Endothelial cell of umbilical vein (primary cell): ENCODE measurements around the gene SGPP1. TPM values are rescaled to one million over a fixed set of nuclear protein-coding genes. Genes with fewer than 3 reads are reported as not detected.

Experiments used
- BruUV-seq: library from RNA; stranded (reverse); fragments of 400-500 nt; replicated peaks from 2 replicates; lab custom pipeline; 2021; lab: Mats Ljungman, UMichigan
- CTCF ChIA-PET: fragments of 300-600, 350-600 bp; sonication (Branson Sonifier 250); formaldehyde crosslinking; loops from one replicate; lab custom pipeline; 2021; ENCODE audit warnings: antibody characterized with exemption, inconsistent platforms; lab: Charles Lee
- POLR2A ChIA-PET: fragments of 300-600, 350-600 bp; sonication (Branson Sonifier 250); formaldehyde crosslinking; loops from one replicate; lab custom pipeline; 2021; ENCODE audit warnings: antibody characterized with exemption, inconsistent platforms; lab: Charles Lee
- DNase-seq: peaks from one replicate; pipeline ENCODE4 v3.0.0-alpha.2; 2011; ENCODE audit warnings: low read depth, low spot score
- FAIRE-seq: peaks from 2 replicates; lab custom pipeline; 2011; peaks lifted over from hg19 to GRCh38; lab: Jason Lieb, UNC
- H2AFZ ChIP-seq: 2 replicates; pipeline ENCODE4 v1.6.0; 2012; ENCODE audit warnings: low read depth, low read length, control low read depth, inconsistent platforms
- H3K27ac ChIP-seq: 2 replicates; pipeline ENCODE4 v1.5.1; 2011; ENCODE audit warnings: low read depth, mild to moderate bottlenecking, control low read depth, low read length, moderate library complexity; ENCODE audit not compliant: insufficient read depth
- H3K27me3 ChIP-seq, 2 experiments: 2 replicates each; pipeline versions ENCODE4 v1.6.0 to v1.6.1; 2011; ENCODE audit warnings: low read length in 2 of 2, mixed read lengths in 1 of 2; ENCODE audit not compliant: control insufficient read depth in 2 of 2, insufficient read depth in 2 of 2
- H3K36me3 ChIP-seq, 2 experiments: 2 replicates in 1 of 2; 3 replicates in 1 of 2; pipeline ENCODE4 v1.5.1; 2011; ENCODE audit warnings: low read length in 2 of 2, mild to moderate bottlenecking in 1 of 2, moderate library complexity in 1 of 2; ENCODE audit not compliant: control insufficient read depth in 2 of 2, insufficient read depth in 2 of 2; ENCODE audit errors: extremely low read depth in 1 of 2
- H3K4me1 ChIP-seq: 3 replicates; pipeline ENCODE4 v1.5.1; 2011; ENCODE audit warnings: mild to moderate bottlenecking, low read length; ENCODE audit not compliant: control insufficient read depth, insufficient read depth; ENCODE audit errors: extremely low read depth
- H3K4me2 ChIP-seq: 2 replicates; pipeline ENCODE4 v1.6.1; 2011; ENCODE audit warnings: low read length, control low read depth, mixed read lengths; ENCODE audit not compliant: insufficient read depth
- H3K4me3 ChIP-seq, 3 experiments: fragments of 200-600 bp in 1 of 3; sonication (generic), shearing (Covaris generic) in 1 of 3; replicated peaks in 1 of 3; 2 replicates each; pipeline ENCODE4 v1.5.1; 2011 to 2016; ENCODE audit warnings: control low read depth in 3 of 3, low read length in 3 of 3, mild to moderate bottlenecking in 2 of 3, inconsistent platforms in 1 of 3, low read depth in 1 of 3, moderate library complexity in 1 of 3; ENCODE audit not compliant: insufficient read depth in 1 of 3
- H3K79me2 ChIP-seq: 2 replicates; pipeline ENCODE4 v1.6.0; 2012; ENCODE audit warnings: low read length, inconsistent platforms; ENCODE audit not compliant: control insufficient read depth, insufficient read depth
- H3K9ac ChIP-seq: replicated peaks from 2 replicates; pipeline ENCODE3; 2011; ENCODE audit warnings: low read length, control low read depth; ENCODE audit not compliant: insufficient read depth; ENCODE audit errors: extremely low read depth
- H3K9me1 ChIP-seq: replicated peaks from 3 replicates; pipeline ENCODE4 v1.6.0; 2011; ENCODE audit warnings: mild to moderate bottlenecking, low read length; ENCODE audit not compliant: control insufficient read depth, insufficient read depth; ENCODE audit errors: extremely low read depth
- H3K9me3 ChIP-seq: replicated peaks from 2 replicates; pipeline ENCODE4 v1.5.1; 2012; ENCODE audit warnings: low read length, inconsistent platforms; ENCODE audit not compliant: control insufficient read depth, insufficient read depth
- H4K20me1 ChIP-seq: replicated peaks from 2 replicates; pipeline ENCODE3; 2011; ENCODE audit warnings: mild to moderate bottlenecking, low read length; ENCODE audit not compliant: control insufficient read depth, insufficient read depth; ENCODE audit errors: extremely low read depth
- EZH2 ChIP-seq: IDR thresholded peaks from 2 replicates; pipeline ENCODE4 v1.6.1; 2012; ENCODE audit warnings: borderline replicate concordance, low read depth, mild to moderate bottlenecking, moderate library complexity, low read length, inconsistent platforms; ENCODE audit not compliant: severe bottlenecking
- FOS ChIP-seq: IDR thresholded peaks from 2 replicates; pipeline ENCODE4 v1.6.1; 2011; ENCODE audit warnings: mild to moderate bottlenecking, low read length, moderate library complexity, borderline replicate concordance; ENCODE audit not compliant: insufficient read depth
- GATA2 ChIP-seq: IDR thresholded peaks from 2 replicates; pipeline ENCODE4 v1.7.0; 2011; ENCODE audit warnings: low read depth, mild to moderate bottlenecking, moderate library complexity, mixed read lengths, low read length; ENCODE audit not compliant: insufficient read length, insufficient read depth
- JUN ChIP-seq: IDR thresholded peaks from 2 replicates; pipeline ENCODE4 v1.6.1; 2011; ENCODE audit warnings: borderline replicate concordance, low read depth; ENCODE audit not compliant: insufficient read length, insufficient read depth
- MYC ChIP-seq: IDR thresholded peaks from one replicate; pipeline ENCODE4 v1.6.1; 2011; ENCODE audit warnings: mild to moderate bottlenecking, low read depth, low read length
- POLR2A ChIP-seq: IDR thresholded peaks from 2 replicates; pipeline ENCODE4 v1.6.1; 2012; ENCODE audit warnings: low read depth, mild to moderate bottlenecking, control low read depth, low read length
- POLR2AphosphoS5 ChIP-seq: IDR thresholded peaks from 2 replicates; pipeline ENCODE4 v1.6.1; 2012; ENCODE audit warnings: low read depth, mild to moderate bottlenecking, control low read depth, low read length, moderate library complexity; ENCODE audit not compliant: insufficient read depth
- dilution Hi-C: fragments of 300-500 bp; cut with MboI; formaldehyde crosslinking; loops from one replicate; pipeline ENCODE4 v1.15.0; 2019; ENCODE audit warnings: low sequenced_read_pairs; ENCODE audit not compliant: extremely low pct_ligation_motif_present
- intact Hi-C: fragments of 100-400 bp; cut with micrococcal nuclease; formaldehyde crosslinking; loops from one replicate; pipeline ENCODE4 v1.10.0; 2022
- polyA plus RNA-seq, 4 experiments: library from polyadenylated mRNA; depleted of rRNA in 3 of 4; stranded (reverse) in 3 of 4; unstranded in 1 of 4; fragments of >200 nt; gene quantifications; 2 replicates each; pipeline versions ENCODE4 v1.2.1 to v1.2.3, GENCODE V29; 2011 to 2012; ENCODE audit warnings: missing spikeins in 1 of 4
- total RNA-seq: library from RNA; stranded (reverse); gene quantifications from 2 replicates; pipeline ENCODE4 v1.2.3, GENCODE V29; 2021
- TF ChIP-seq, protein P1 (sequence below), 2 donors: IDR thresholded peaks; 1 replicate in 1 of 2; 2 replicates in 1 of 2; pipeline ENCODE4 v1.5.1; 2011; ENCODE audit warnings: low read length in 2 of 2, mild to moderate bottlenecking in 2 of 2, moderate library complexity in 2 of 2, control low read depth in 1 of 2, inconsistent platforms in 1 of 2, low read depth in 1 of 2; ENCODE audit not compliant: insufficient read depth in 1 of 2; ENCODE audit errors: extremely low read depth in 1 of 2
- TF ChIP-seq, protein P2 (sequence below): IDR thresholded peaks from 2 replicates; pipeline ENCODE4 v1.6.1; 2011; ENCODE audit not compliant: insufficient read depth, insufficient read length

Gene SGPP1
- total and polyA plus RNA-seq, 2 donors (not counting 3 experiments of a cell fraction or from before 2014, with no cell fraction given) = 6.2 to 7.9 TPM

DNA sequence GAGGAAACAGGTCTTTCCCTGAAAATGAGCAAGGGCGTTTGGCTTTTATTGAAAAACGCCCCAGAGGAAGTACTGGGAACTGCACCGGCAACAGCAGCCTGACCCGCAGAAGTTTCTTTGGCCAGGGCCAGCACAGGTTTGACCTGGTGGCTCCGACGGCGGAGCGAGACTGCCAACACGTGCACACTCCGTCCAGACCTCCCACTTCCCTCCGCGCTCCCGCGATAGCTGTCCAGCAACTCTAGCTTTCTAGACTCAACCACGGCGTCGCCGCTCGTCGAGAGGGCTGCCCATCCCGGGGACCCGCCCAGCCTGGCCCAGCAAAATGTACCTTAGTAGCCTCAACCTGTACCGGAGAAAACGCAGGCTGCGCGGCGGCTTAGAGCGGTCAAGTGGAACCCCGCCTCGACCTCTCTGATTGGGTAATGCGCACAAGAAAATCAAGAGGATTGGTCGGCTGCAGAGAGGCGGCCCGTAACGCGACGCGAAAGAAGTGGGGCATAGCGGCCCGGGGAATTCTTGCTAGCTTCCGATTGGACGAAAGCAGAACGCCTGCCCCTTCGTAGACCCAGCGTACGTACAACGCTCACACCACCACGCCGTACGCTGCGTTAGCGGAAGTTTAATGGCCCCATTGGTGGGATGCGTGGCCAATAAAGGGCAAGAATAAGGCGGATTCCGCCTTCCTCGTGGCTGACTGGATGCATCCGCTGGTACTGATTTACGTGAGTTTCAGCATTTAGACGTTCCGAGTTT lies 86.2 kb downstream of the SGPP1 start, which contains the start of gene WDR89:
Gene WDR89 (minus strand): TSS at position 399 of the 756 bp plus-strand sequence. CDS start 41,929 bp downstream, outside the sequence.
- peak within 1 kb of the TSS; percentile 89 for H3K9ac ChIP-seq
- ChIA-PET CTCF (interaction anchor here (0.5 to 4.3 kb wide), 23 partner anchors 9 to 662 kb away, joined by 3 to 24 read pairs (median 5); partner anchors contain the start of genes PPP2R5E and SGPP1), POLR2A (interaction anchor here (0.5 to 1.1 kb wide), 4 partner anchors 11 to 84 kb away, joined by 3 read pairs; no protein-coding TSS in a partner anchor)
- FAIRE-seq = no peak
- no peaks in the 10 kb centered on the region for H4K20me1 ChIP-seq
- peak; percentile 100 for DNase-seq
- BruUV-seq = no TSS peak
- H3K4me2 ChIP-seq = peak within 1 kb of the TSS; percentile 97
- peak; percentile 81 for TF ChIP-seq POLR2A
- TF ChIP-seq POLR2AphosphoS5 = peak; percentile 82
- TF ChIP-seq, protein P1, sequence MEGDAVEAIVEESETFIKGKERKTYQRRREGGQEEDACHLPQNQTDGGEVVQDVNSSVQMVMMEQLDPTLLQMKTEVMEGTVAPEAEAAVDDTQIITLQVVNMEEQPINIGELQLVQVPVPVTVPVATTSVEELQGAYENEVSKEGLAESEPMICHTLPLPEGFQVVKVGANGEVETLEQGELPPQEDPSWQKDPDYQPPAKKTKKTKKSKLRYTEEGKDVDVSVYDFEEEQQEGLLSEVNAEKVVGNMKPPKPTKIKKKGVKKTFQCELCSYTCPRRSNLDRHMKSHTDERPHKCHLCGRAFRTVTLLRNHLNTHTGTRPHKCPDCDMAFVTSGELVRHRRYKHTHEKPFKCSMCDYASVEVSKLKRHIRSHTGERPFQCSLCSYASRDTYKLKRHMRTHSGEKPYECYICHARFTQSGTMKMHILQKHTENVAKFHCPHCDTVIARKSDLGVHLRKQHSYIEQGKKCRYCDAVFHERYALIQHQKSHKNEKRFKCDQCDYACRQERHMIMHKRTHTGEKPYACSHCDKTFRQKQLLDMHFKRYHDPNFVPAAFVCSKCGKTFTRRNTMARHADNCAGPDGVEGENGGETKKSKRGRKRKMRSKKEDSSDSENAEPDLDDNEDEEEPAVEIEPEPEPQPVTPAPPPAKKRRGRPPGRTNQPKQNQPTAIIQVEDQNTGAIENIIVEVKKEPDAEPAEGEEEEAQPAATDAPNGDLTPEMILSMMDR (IDR thresholded peaks at IDR 0.05; ENCODE audit: extremely low read depth in 1 of 2, insufficient read depth in 1 of 2, low read depth in 1 of 2, low read length in 2 of 2) = peak; percentile 79
- no peak for TF ChIP-seq EZH2
- TF ChIP-seq FOS = no peak
- no peak for TF ChIP-seq GATA2
- TF ChIP-seq, protein P2, sequence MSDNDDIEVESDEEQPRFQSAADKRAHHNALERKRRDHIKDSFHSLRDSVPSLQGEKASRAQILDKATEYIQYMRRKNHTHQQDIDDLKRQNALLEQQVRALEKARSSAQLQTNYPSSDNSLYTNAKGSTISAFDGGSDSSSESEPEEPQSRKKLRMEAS = peak; percentile 95
- peak; percentile 87 for TF ChIP-seq MYC
- no peak for TF ChIP-seq JUN
- no peaks in the 10 kb centered on the region for H3K9me3 ChIP-seq
- H3K4me1 ChIP-seq = peaks cover 4% of the 10 kb centered on the region
- H3K36me3 ChIP-seq = no peaks in the 10 kb centered on the region
- H3K4me3 ChIP-seq = peak within 1 kb of the TSS; percentile 90 to 95 (median 93)
- H3K9me1 ChIP-seq = no peaks in the 10 kb centered on the region
- peak within 1 kb of the TSS; percentile 60 for H2AFZ ChIP-seq
- H3K27me3 ChIP-seq = no peaks in the 10 kb centered on the region
- peak within 1 kb of the TSS; percentile 80 for H3K27ac ChIP-seq
- dilution Hi-C loops (no loop called here), intact Hi-C loops (loop anchor here (1.0 to 10.0 kb wide), 8 partner anchors 26 to 863 kb away; partner anchors contain the start of genes PPP2R5E, SYNE2, ZBTB1 and ZBTB25)
- H3K79me2 ChIP-seq = peaks cover 36% of the 10 kb centered on the region
